ENCODE results near the gene AQP5.

The AQP5 gene

DNA sequence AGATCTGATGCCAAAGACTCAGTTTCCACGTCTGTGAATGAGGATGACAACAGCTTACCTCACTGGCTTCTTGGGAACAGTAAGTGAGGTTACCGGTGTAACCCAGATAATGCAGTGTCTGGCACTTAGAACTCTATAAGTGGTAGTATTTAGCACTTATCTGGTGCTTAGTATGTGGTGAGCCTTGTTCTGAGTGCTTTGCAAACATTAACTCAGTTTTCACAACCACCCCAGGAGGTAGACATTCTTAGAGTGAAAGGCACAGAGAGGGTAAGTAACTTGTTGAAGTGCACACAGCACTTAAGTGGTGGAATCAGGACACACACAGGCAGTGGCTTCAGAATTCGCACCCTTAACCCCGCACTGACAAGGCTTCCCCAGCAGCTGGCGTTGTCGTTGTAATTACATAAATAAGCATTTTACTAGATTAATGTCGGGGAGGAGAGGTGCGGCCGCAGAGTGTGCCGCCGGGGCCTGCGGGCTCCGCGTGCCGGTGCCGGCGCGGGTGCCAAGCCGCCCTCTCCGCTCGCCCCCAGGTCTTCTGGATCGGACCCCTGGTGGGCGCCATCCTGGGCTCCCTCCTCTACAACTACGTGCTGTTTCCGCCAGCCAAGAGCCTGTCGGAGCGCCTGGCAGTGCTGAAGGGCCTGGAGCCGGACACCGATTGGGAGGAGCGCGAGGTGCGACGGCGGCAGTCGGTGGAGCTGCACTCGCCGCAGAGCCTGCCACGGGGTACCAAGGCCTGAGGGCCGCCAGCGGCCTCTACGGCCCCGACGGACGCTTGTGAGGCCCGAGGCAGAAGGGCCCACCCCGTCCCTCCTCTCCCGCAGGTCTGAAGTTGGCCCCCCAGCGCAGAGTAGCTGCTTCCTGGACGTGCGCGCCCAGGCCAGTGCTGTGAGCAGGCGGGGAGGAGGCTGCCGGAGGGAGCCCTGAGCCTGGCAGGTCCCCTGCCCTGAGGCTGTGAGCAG, 6.5 kb upstream of the AQP5 start:
- H3K4me3 ChIP-seq (ENCODE audit: low read depth, low read length) = no peak overlapping the region
- DNase-seq (ENCODE audit: low read depth) = no peak
- TF ChIP-seq, protein P1, sequence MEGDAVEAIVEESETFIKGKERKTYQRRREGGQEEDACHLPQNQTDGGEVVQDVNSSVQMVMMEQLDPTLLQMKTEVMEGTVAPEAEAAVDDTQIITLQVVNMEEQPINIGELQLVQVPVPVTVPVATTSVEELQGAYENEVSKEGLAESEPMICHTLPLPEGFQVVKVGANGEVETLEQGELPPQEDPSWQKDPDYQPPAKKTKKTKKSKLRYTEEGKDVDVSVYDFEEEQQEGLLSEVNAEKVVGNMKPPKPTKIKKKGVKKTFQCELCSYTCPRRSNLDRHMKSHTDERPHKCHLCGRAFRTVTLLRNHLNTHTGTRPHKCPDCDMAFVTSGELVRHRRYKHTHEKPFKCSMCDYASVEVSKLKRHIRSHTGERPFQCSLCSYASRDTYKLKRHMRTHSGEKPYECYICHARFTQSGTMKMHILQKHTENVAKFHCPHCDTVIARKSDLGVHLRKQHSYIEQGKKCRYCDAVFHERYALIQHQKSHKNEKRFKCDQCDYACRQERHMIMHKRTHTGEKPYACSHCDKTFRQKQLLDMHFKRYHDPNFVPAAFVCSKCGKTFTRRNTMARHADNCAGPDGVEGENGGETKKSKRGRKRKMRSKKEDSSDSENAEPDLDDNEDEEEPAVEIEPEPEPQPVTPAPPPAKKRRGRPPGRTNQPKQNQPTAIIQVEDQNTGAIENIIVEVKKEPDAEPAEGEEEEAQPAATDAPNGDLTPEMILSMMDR (IDR thresholded peaks at IDR 0.05; ENCODE audit: low read depth, low read length, missing control alignments) = no peak

DNA sequence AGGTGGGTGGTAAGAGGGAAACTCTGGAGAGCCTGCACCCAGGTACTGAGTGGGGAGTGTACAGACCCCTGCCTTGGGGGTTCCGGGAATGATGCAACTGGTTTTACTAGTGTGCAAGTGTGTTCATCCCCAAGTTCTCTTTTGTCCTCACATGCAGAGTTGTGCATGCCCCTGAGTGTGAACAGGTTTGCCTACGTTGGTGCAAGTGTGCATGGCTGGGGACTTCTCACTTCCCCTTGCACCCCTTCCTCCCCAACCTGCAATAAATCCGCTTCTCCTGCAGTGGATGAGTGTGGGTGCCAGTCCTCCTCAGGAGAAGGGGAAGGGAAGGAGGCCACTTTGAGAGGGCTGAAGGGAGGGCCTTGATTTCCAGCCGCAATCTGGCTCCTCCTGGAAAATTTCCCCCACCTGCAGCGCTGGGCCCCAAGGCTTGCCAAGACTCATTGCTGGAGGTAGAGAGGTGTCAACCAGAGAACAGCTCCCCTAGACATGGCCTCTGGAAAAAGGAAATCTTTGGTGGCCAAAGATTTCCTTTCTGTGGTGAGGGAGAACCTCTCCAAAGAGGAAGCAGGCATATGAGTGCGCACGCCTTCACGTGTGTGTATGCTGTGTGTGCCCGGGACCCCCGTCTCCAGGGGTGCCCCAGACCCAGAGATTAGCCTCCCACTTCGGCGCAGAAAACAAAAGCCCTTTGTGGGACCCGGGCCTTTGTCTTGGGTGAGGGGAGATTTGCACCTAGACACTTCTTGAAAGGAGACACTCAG, 5.6 kb upstream of the AQP5 start:
- no peak for DNase-seq (ENCODE audit: low read depth)
- TF ChIP-seq, protein P1 (IDR thresholded peaks at IDR 0.05; ENCODE audit: low read depth, low read length, missing control alignments) = no peak
- H3K4me3 ChIP-seq (ENCODE audit: low read depth, low read length) = no peak overlapping the region

DNA sequence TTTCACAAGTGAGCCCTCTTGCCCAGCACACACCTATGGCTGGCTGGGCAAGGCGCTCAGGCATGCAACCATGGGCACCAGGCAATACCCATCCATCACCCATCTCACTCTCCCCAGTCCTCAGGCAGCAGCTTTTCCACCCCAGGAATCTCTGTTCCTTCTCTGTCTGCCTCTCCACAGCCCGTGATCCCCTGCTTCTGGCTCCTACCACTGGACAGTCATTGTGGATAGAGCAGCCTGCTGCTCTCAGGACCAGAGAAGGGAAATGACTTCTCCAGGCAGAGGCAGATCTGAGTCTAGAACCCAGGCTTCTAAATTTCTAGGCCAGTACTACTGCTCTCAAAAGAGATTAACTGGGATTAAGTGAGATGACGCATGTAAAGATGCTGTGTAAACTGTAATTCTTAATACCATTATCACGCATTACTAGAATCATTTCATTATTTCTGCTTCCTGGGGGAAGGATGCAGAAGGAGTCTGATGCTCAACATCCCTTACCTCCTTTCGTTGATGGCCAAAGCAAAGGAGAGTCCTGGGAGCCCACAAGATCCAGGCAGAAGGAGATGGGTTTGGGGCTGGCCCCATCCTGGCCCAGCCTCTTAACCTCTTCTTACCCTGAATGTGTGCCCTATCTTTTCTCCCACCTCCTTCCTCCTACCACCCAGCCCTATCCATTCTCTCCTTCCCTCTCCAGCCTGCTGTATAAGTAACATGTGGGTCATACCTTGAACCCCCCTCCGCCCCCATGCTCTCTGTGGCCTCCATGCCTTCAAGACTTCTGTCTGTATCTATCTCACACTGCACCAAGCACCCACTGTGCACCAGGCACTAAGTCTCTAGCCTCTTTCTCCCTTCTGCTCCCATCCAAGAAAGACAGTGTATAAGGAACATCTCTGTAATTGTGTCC, 4.8 kb upstream of the AQP5 start:
- TF ChIP-seq, protein P1 (IDR thresholded peaks at IDR 0.05; ENCODE audit: low read depth, low read length, missing control alignments) = no peak
- DNase-seq (ENCODE audit: low read depth) = no peak
- no peak overlapping the region for H3K4me3 ChIP-seq (ENCODE audit: low read depth, low read length)

DNA sequence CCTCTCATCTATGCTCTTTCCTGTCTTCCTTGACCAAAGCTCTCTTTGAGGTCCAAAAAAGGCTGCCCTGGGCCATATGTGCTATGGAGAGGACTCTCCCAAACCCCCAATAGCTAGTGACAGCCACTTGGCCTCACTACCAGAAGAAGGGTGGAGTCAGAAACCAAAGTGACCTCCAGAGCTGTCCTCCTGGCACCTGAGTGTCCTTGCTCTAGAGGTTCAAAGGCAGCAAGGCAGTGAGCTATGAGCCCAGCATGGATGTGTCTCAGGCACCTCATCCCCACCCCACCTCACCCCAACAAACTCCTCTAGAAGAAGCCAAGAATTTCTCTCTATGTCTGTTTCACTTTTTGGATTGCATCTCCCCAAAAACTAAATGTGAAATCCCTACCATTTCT, 4.1 kb upstream of the AQP5 start:
- no peak for DNase-seq (ENCODE audit: low read depth)
- TF ChIP-seq, protein P1 (IDR thresholded peaks at IDR 0.05; ENCODE audit: low read depth, low read length, missing control alignments) = no peak
- no peak overlapping the region for H3K4me3 ChIP-seq (ENCODE audit: low read depth, low read length)

DNA sequence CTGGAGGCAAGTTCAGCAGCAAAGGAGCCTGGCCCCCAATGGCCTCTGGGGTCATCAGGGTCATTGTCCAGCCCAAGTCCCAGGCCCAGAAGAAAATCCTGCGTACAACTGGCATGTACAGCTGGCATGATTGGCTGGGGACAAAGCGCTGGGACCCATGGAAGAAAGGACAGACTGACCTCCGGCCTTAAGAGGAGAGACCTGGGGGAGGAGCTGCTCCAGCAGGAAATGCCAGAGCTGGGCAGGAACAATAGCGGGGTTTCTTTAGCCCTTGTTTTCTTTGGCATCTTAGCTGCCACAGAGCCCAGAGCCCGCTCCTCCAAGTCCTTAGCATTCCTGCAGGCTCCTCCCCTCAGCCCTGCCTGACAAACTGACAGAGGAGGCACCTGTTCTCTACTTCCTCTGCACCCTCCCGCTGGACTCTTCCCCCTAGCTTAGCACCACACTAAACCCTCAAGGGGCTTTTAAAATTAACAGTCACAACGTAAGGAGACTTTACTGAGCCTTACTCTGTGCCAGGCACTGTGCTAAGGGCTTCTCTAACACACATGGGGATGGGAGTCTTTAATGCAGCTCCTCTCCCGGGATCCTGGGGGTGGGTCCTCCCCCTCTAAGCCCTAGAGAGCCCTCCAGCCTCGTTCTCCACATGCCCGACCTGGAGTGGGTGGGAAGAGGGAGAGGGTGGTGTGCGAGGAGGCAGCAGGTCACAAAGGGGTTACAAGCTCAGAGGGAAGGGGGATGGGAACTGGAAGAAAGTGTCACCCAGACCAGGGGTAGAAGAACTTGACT, 1.8 kb upstream of the AQP5 start:
- TF ChIP-seq, protein P1 (IDR thresholded peaks at IDR 0.05; ENCODE audit: low read depth, low read length, missing control alignments) = no peak
- no peak for DNase-seq (ENCODE audit: low read depth)
- no peak overlapping the region for H3K4me3 ChIP-seq (ENCODE audit: low read depth, low read length)
